Measurements from ENCODE around the gene CCT2.
"Not testable (repeated sequence)": the region's sequence is repeated elsewhere in the genome, so short reads cannot be mapped to it uniquely, and the experiment has no call there.

DNA sequence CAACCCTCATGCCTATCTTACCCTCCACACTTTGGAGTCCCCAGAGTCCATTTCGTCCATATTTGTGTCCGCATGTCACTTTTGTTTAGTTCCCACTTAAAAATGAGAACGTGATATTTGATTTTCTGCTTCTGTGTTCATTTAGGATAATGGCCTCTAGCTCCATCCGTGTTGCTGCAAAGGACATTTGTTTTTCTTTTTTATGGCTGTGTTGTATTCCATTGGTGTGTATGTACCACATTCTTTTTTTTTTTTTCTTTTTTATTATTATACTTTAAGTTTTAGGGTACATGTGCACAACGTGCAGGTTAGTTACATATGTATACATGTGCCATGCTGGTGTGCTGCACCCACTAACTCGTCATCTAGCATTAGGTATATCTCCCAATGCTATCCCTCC lies 18.3 kb downstream of the CCT2 start:
- TF ChIP-seq, protein P1, sequence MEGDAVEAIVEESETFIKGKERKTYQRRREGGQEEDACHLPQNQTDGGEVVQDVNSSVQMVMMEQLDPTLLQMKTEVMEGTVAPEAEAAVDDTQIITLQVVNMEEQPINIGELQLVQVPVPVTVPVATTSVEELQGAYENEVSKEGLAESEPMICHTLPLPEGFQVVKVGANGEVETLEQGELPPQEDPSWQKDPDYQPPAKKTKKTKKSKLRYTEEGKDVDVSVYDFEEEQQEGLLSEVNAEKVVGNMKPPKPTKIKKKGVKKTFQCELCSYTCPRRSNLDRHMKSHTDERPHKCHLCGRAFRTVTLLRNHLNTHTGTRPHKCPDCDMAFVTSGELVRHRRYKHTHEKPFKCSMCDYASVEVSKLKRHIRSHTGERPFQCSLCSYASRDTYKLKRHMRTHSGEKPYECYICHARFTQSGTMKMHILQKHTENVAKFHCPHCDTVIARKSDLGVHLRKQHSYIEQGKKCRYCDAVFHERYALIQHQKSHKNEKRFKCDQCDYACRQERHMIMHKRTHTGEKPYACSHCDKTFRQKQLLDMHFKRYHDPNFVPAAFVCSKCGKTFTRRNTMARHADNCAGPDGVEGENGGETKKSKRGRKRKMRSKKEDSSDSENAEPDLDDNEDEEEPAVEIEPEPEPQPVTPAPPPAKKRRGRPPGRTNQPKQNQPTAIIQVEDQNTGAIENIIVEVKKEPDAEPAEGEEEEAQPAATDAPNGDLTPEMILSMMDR (IDR thresholded peaks at IDR 0.05), result not testable (repeated sequence)
- not testable (repeated sequence) for TF ChIP-seq POLR2A (IDR thresholded peaks at IDR 0.05)

Data from lower leg skin (tissue), 3 donors.